Kidney (tissue), 14 donors: ENCODE results near the gene PAQR3. TPM values are rescaled to one million over a fixed set of nuclear protein-coding genes. Genes with fewer than 3 reads are reported as not detected.
"Not testable (repeated sequence)": the region's sequence is repeated elsewhere in the genome, so short reads cannot be mapped to it uniquely, and the experiment has no call there.

Source experiments
- DNase-seq, 5 donors: peaks; one replicate each; pipeline ENCODE4 v3.0.0-alpha.2; 2013 to 2020
- FAIRE-seq: peaks from 2 replicates; lab custom pipeline; 2012; peaks lifted over from hg19 to GRCh38; lab: Jason Lieb, UNC
- H3K27ac ChIP-seq, 2 donors: one replicate each; pipeline ENCODE4 v1.7.0; 2013; ENCODE audit warnings: low read depth in 2 of 2, low read length in 2 of 2, inconsistent platforms in 1 of 2
- H3K27me3 ChIP-seq: one replicate; pipeline ENCODE4 v1.7.1; 2013; ENCODE audit warnings: low read length, inconsistent platforms; ENCODE audit not compliant: control insufficient read depth, insufficient read depth
- H3K36me3 ChIP-seq, 3 donors: one replicate each; pipeline versions ENCODE4 v1.7.0 to v1.7.1; 2013; ENCODE audit warnings: low read length in 3 of 3, control low read depth in 1 of 3, inconsistent platforms in 1 of 3; ENCODE audit not compliant: insufficient read depth in 3 of 3, control insufficient read depth in 2 of 3
- H3K4me1 ChIP-seq, 3 donors: one replicate each; pipeline versions ENCODE4 v1.7.0 to v1.7.1; 2013; ENCODE audit warnings: low read length in 3 of 3, inconsistent platforms in 1 of 3, low read depth in 1 of 3; ENCODE audit not compliant: control insufficient read depth in 2 of 3, insufficient read depth in 2 of 3
- H3K4me3 ChIP-seq, 3 donors: one replicate each; pipeline versions ENCODE4 v1.7.0 to v1.8.1; 2013; ENCODE audit warnings: low read length in 3 of 3, control low read depth in 1 of 3, inconsistent platforms in 1 of 3
- H3K9ac ChIP-seq, 3 donors: one replicate each; pipeline versions ENCODE4 v1.7.0 to v1.7.1; 2013; ENCODE audit warnings: low read length in 3 of 3, control low read depth in 1 of 3, inconsistent platforms in 1 of 3
- H3K9me3 ChIP-seq, 3 donors: one replicate each; pipeline versions ENCODE4 v1.7.0 to v1.7.1; 2013; ENCODE audit warnings: low read length in 3 of 3, control low read depth in 1 of 3, inconsistent platforms in 1 of 3; ENCODE audit not compliant: control insufficient read depth in 2 of 3, insufficient read depth in 1 of 3
- CTCF ChIP-seq: IDR thresholded peaks from 3 replicates; pipeline ENCODE4 v1.5.1; 2012; ENCODE audit warnings: mild to moderate bottlenecking, moderate library complexity, borderline replicate concordance; ENCODE audit not compliant: insufficient read depth; ENCODE audit errors: extremely low read depth
- intact Hi-C: fragments of 100-400 bp; cut with DNase I; formaldehyde crosslinking; loops from one replicate; pipeline ENCODE4 v1.11.1; 2022
- polyA plus RNA-seq: library from polyadenylated mRNA; stranded (reverse); fragments of 350-450 nt; fragmentation: Illumina TruSeq; extraction: RNeasy Lipid Tissue Mini Kit (QIAGEN cat#74804); gene quantifications from one replicate; pipeline ENCODE4 v1.2.3, GENCODE V29; 2014; ENCODE audit warnings: low read depth, low replicate concordance; ENCODE audit not compliant: insufficient read depth
- total RNA-seq: library from RNA; stranded (reverse); fragmentation: NEBNext Ultra II Directional; extraction: Animal tissue kit (Norgen Biotek cat#: 25700); gene quantifications from one replicate; pipeline ENCODE4 v1.2.1, GENCODE V29; 2021
- donor health status: control.
- donor health status: control.
- donor health status: control.
- donor health status: control.
- donor health status: control.
- donor health status: DM: yes; HTN: yes; CAD: no.
- donor health status: Normal renal cell carcinoma (clear cell type).

PAQR3 gene
- total and polyA plus RNA-seq, 2 donors from 2014 or later: 4.9 to 11.4 TPM

DNA sequence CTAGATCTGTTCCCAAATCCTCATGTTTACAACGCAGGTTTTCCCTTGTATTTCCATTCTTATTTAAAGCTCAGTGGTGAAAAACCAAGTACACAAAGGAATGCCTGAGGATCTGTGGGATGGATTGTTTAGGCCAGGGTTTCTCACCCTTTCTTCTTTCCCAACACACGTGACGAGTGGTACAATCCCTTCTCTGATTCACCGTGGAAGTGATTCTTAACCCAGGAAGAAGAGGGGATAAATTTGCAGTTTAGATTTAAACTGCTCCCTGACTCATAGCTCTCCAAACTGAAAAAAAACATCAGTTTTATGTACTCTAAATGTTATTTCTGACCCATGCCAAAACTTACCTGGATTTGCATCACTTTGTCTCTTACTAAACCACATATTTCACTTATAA is 17.0 kb downstream of the PAQR3 start:
- intact Hi-C loops: no loop called here
- FAIRE-seq (no peak), DNase-seq (no peak)
- TF ChIP-seq CTCF: no peak
- Histone ChIP-seq H3K9ac (no peak overlapping the region), H3K4me1 (no peaks in the 10 kb centered on the region), H3K27ac (no peak overlapping the region), H3K9me3 (no peaks in the 10 kb centered on the region), H3K36me3 (no peaks in the 10 kb centered on the region), H3K4me3 (no peak overlapping the region), H3K27me3 (no peaks in the 10 kb centered on the region)

DNA sequence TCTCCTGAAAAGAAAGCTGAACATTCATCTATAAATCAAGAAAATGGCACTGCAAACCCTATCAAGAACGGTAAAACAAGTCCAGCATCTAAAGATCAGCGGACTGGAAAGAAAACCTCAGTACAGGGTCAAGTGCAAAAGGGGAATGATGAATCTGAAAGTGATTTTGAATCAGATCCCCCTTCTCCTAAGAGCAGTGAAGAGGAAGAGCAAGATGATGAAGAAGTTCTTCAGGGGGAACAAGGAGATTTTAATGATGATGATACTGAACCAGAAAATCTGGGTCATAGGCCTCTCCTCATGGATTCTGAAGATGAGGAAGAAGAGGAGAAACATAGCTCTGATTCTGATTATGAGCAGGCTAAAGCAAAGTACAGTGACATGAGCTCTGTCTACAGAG is 28.6 kb downstream of the PAQR3 start:
- TF ChIP-seq CTCF: no peak
- Histone ChIP-seq H3K27ac (no peak overlapping the region), H3K36me3 (peaks cover 0 to 5% (median 3%) of the 10 kb centered on the region in 3 donors), H3K27me3 (no peaks in the 10 kb centered on the region), H3K4me3 (no peak overlapping the region), H3K9ac (no peak overlapping the region), H3K9me3 (no peaks in the 10 kb centered on the region), H3K4me1 (no peaks in the 10 kb centered on the region)
- DNase-seq (no peak), FAIRE-seq (no peak)
- intact Hi-C loops: no loop called here

- not testable (repeated sequence) for H3K27ac ChIP-seq
Observed at GRCh38 chr4:78908974-78909373, 30.3 kb downstream of the PAQR3 start.

DNA sequence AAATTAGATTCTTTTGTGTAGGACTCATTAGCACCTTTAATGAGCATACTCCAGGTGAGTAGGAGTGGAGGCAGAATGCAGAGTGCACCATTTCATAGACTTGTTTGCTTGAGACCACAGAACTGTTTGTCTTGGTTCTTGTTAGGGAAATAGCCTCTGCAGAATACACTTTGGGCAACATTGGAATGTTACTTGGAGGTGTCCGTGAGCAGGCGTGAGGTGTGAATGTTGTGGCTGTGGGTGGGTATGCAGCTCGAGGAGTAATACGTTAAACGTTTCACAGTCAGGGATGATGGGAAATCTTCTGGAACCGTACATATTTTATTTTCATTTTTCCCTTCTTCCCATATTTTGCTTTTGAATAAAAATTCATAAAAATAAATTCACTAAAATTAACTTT is 31.6 kb downstream of the PAQR3 start:
- H3K27ac ChIP-seq: no peak overlapping the region
- H3K9me3 ChIP-seq: no peaks in the 10 kb centered on the region
- H3K27me3 ChIP-seq: no peaks in the 10 kb centered on the region
- H3K4me1 ChIP-seq: no peaks in the 10 kb centered on the region
- no peak for FAIRE-seq
- H3K9ac ChIP-seq: no peak overlapping the region
- no peak for DNase-seq
- intact Hi-C loops: no loop called here
- H3K36me3 ChIP-seq: peaks cover 0 to 5% (median 3%) of the 10 kb centered on the region in 3 donors
- H3K4me3 ChIP-seq: no peak overlapping the region
- no peak for TF ChIP-seq CTCF

More at GRCh38 chr4:78908974-78909373, 30.3 kb downstream of the PAQR3 start:
- H3K4me3 ChIP-seq, H3K4me1 ChIP-seq, H3K27me3 ChIP-seq, FAIRE-seq, intact Hi-C loops, H3K36me3 ChIP-seq, H3K9me3 ChIP-seq, H3K9ac ChIP-seq, DNase-seq: not testable (repeated sequence)
